Immature natural killer cell (primary cell): ENCODE data around the gene IQGAP2. TPM values are rescaled to one million over a fixed set of nuclear protein-coding genes. Genes with fewer than 3 reads are reported as not detected.

ENCODE experiments used
- DNase-seq, 3 donors: peaks; one replicate each; pipeline ENCODE4 v3.0.0; 2022; ENCODE audit warnings: mixed read lengths in 1 of 3
- H3K27ac Mint-ChIP-seq, 6 donors: one replicate each; pipeline ENCODE4 v1.8.0; 2020; ENCODE audit warnings: mixed read lengths in 6 of 6, mild to moderate bottlenecking in 5 of 6, inconsistent platforms in 4 of 6, moderate library complexity in 3 of 6
- H3K27me3 Mint-ChIP-seq, 3 donors: one replicate each; pipeline ENCODE4 v1.8.0; 2020 to 2021; ENCODE audit warnings: low read depth in 3 of 3, mild to moderate bottlenecking in 3 of 3, mixed read lengths in 3 of 3, moderate library complexity in 3 of 3, inconsistent platforms in 1 of 3
- H3K36me3 Mint-ChIP-seq, 3 donors: one replicate each; pipeline ENCODE4 v1.8.0; 2020; ENCODE audit warnings: mixed read lengths in 3 of 3, inconsistent platforms in 2 of 3, mild to moderate bottlenecking in 2 of 3
- H3K4me1 Mint-ChIP-seq, 2 donors: one replicate each; pipeline ENCODE4 v1.8.0; 2020; ENCODE audit warnings: inconsistent platforms in 2 of 2, mild to moderate bottlenecking in 2 of 2, mixed read lengths in 2 of 2, moderate library complexity in 1 of 2
- H3K4me3 Mint-ChIP-seq, 5 donors: one replicate each; pipeline ENCODE4 v1.8.0; 2020; ENCODE audit warnings: mild to moderate bottlenecking in 5 of 5, mixed read lengths in 5 of 5, inconsistent platforms in 3 of 5, moderate library complexity in 3 of 5
- H3K9me3 Mint-ChIP-seq, 6 donors: one replicate each; pipeline ENCODE4 v1.8.0; 2020; ENCODE audit warnings: mild to moderate bottlenecking in 6 of 6, mixed read lengths in 6 of 6, inconsistent platforms in 4 of 6, moderate library complexity in 3 of 6
- polyA plus RNA-seq, 3 donors: library from polyadenylated mRNA; unstranded; fragments of 300-500 nt; fragmentation: Illumina TruSeq; gene quantifications; one replicate each; pipeline ENCODE4 v1.2.3, GENCODE V29; 2021

Gene IQGAP2
- polyA plus RNA-seq, 3 donors from 2014 or later: 38.8 to 92.5 (median 43.6) TPM

- Mint-ChIP-seq H3K36me3 (no peaks in the 10 kb centered on the region), H3K27me3 (peaks cover 2 to 3% (median 3%) of the 10 kb centered on the region in 3 donors), H3K9me3 (no peaks in the 10 kb centered on the region), H3K4me3 (peak overlapping the region in 2 of 5 donors; percentile 30 to 41), H3K4me1 (peaks cover 93 to 98% of the 10 kb centered on the region in 2 donors), H3K27ac (peak overlapping the region; percentile 15 to 79 (median 62))
- no peak for DNase-seq
These were observed 121.2 kb downstream of the IQGAP2 start for GRCh38 chr5:76524101-76524835.

GRCh38 chr5:76524868-76525267, 121.8 kb downstream of the IQGAP2 start:
- Mint-ChIP-seq H3K4me3 (peak overlapping the region in 3 of 5 donors; percentile 30 to 49 (median 41)), H3K4me1 (peaks cover 92 to 98% of the 10 kb centered on the region in 2 donors), H3K27me3 (peaks cover 2 to 3% (median 3%) of the 10 kb centered on the region in 3 donors), H3K36me3 (no peaks in the 10 kb centered on the region), H3K27ac (peak overlapping the region in 5 of 6 donors; percentile 47 to 70 (median 68)), H3K9me3 (no peaks in the 10 kb centered on the region)
- no peak for DNase-seq

GRCh38 chr5:76525956-76526355, 122.9 kb downstream of the IQGAP2 start:
- no peaks in the 10 kb centered on the region for H3K36me3 Mint-ChIP-seq
- H3K27ac Mint-ChIP-seq: peak overlapping the region; percentile 54 to 78 (median 64)
- DNase-seq: no peak
- peaks cover 2 to 3% (median 3%) of the 10 kb centered on the region in 3 donors for H3K27me3 Mint-ChIP-seq
- H3K4me1 Mint-ChIP-seq: peaks cover 94 to 99% of the 10 kb centered on the region in 2 donors
- peak overlapping the region in 4 of 5 donors; percentile 3 to 23 (median 14) for H3K4me3 Mint-ChIP-seq
- H3K9me3 Mint-ChIP-seq: no peaks in the 10 kb centered on the region

GRCh38 chr5:76526950-76527583, 124.0 kb downstream of the IQGAP2 start:
- H3K4me1 Mint-ChIP-seq: peaks cover 92 to 99% of the 10 kb centered on the region in 2 donors
- no peaks in the 10 kb centered on the region for H3K36me3 Mint-ChIP-seq
- H3K4me3 Mint-ChIP-seq: peak overlapping the region in 2 of 5 donors; percentile 11 to 15
- H3K27ac Mint-ChIP-seq: peak overlapping the region; percentile 60 to 86 (median 69)
- H3K9me3 Mint-ChIP-seq: no peaks in the 10 kb centered on the region
- DNase-seq: no peak
- H3K27me3 Mint-ChIP-seq: peaks cover 2 to 3% (median 3%) of the 10 kb centered on the region in 3 donors

GRCh38 chr5:76527685-76528161, 124.6 kb downstream of the IQGAP2 start:
- Mint-ChIP-seq H3K27me3 (peaks cover under 1 to 3% (median 2%) of the 10 kb centered on the region in 3 donors), H3K4me3 (peak overlapping the region in 2 of 5 donors; percentile 14 to 18), H3K9me3 (no peaks in the 10 kb centered on the region), H3K27ac (peak overlapping the region; percentile 10 to 86 (median 78)), H3K4me1 (peaks cover 89 to 100% of the 10 kb centered on the region in 2 donors), H3K36me3 (no peaks in the 10 kb centered on the region)
- DNase-seq: no peak

- Mint-ChIP-seq H3K4me1 (peaks cover 85 to 100% of the 10 kb centered on the region in 2 donors), H3K27ac (peak overlapping the region; percentile 43 to 81 (median 61)), H3K9me3 (no peaks in the 10 kb centered on the region), H3K27me3 (peaks cover 0 to 3% (median 2%) of the 10 kb centered on the region in 3 donors), H3K4me3 (peak overlapping the region in 3 of 5 donors; percentile 5 to 23 (median 11)), H3K36me3 (no peaks in the 10 kb centered on the region)
- no peak for DNase-seq
These were observed 125.7 kb downstream of the IQGAP2 start for GRCh38 chr5:76528547-76529331.

GRCh38 chr5:76529464-76530344, 126.6 kb downstream of the IQGAP2 start:
- Mint-ChIP-seq H3K27ac (peak overlapping the region in 4 of 6 donors; percentile 31 to 72 (median 64)), H3K27me3 (peaks cover 0 to 3% (median 1%) of the 10 kb centered on the region in 3 donors), H3K36me3 (no peaks in the 10 kb centered on the region), H3K9me3 (no peaks in the 10 kb centered on the region), H3K4me1 (peaks cover 83 to 100% of the 10 kb centered on the region in 2 donors), H3K4me3 (no peak overlapping the region)
- no peak for DNase-seq

- Mint-ChIP-seq H3K27me3 (peaks cover 0 to 5% (median 0%) of the 10 kb centered on the region in 3 donors), H3K27ac (peak overlapping the region in 5 of 6 donors; percentile 57 to 84 (median 62)), H3K4me1 (peaks cover 72 to 95% of the 10 kb centered on the region in 2 donors), H3K36me3 (no peaks in the 10 kb centered on the region), H3K9me3 (no peaks in the 10 kb centered on the region), H3K4me3 (peak overlapping the region in 1 of 5 donors; percentile 36)
- DNase-seq: no peak
These were observed 129.0 kb downstream of the IQGAP2 start for GRCh38 chr5:76532052-76532451.

- Mint-ChIP-seq H3K36me3 (no peaks in the 10 kb centered on the region), H3K9me3 (no peaks in the 10 kb centered on the region), H3K4me3 (peak overlapping the region in 1 of 5 donors; percentile 48), H3K27me3 (peaks cover 0 to 5% (median 0%) of the 10 kb centered on the region in 3 donors), H3K4me1 (peaks cover 74 to 95% of the 10 kb centered on the region in 2 donors), H3K27ac (peak overlapping the region in 5 of 6 donors; percentile 8 to 78 (median 73))
- no peak for DNase-seq
These were observed 129.9 kb downstream of the IQGAP2 start for GRCh38 chr5:76532973-76533372.

- Mint-ChIP-seq H3K27me3 (peaks cover 0 to 2% (median 0%) of the 10 kb centered on the region in 3 donors), H3K9me3 (no peaks in the 10 kb centered on the region), H3K4me3 (no peak overlapping the region), H3K4me1 (peaks cover 77 to 95% of the 10 kb centered on the region in 2 donors), H3K27ac (peak overlapping the region; percentile 38 to 84 (median 80)), H3K36me3 (no peaks in the 10 kb centered on the region)
- no peak for DNase-seq
These were observed 132.5 kb downstream of the IQGAP2 start for GRCh38 chr5:76535577-76535976.

GRCh38 chr5:76537073-76537543, 134.0 kb downstream of the IQGAP2 start:
- peak overlapping the region in 5 of 6 donors; percentile 21 to 63 (median 48) for H3K27ac Mint-ChIP-seq
- H3K4me1 Mint-ChIP-seq: peaks cover 79 to 95% of the 10 kb centered on the region in 2 donors
- H3K4me3 Mint-ChIP-seq: no peak overlapping the region
- H3K27me3 Mint-ChIP-seq: peaks cover 0 to 2% (median 0%) of the 10 kb centered on the region in 3 donors
- DNase-seq: no peak
- H3K36me3 Mint-ChIP-seq: no peaks in the 10 kb centered on the region
- no peaks in the 10 kb centered on the region for H3K9me3 Mint-ChIP-seq

GRCh38 chr5:76542241-76542640, 139.2 kb downstream of the IQGAP2 start:
- Mint-ChIP-seq H3K4me3 (peak overlapping the region; percentile 80 to 91 (median 83)), H3K4me1 (peaks cover 94 to 100% of the 10 kb centered on the region in 2 donors), H3K27me3 (peaks cover 0 to 10% (median 4%) of the 10 kb centered on the region in 3 donors), H3K36me3 (no peaks in the 10 kb centered on the region), H3K9me3 (no peaks in the 10 kb centered on the region), H3K27ac (peak overlapping the region; percentile 95 to 99 (median 99))
- DNase-seq: no peak
